CD4-positive, CD25-positive, alpha-beta regulatory T cell (primary cell): Measurements from ENCODE around the gene CD82. TPM values are rescaled to one million over a fixed set of nuclear protein-coding genes. Genes with fewer than 3 reads are reported as not detected.

Source experiments
- ATAC-seq, 2 donors: fragments of 150-1000 bp; cut with Tn5 transposase; one replicate each; pipeline ENCODE4 v1.10.0; 2021; ENCODE audit warnings: low read depth in 2 of 2, moderate number of reproducible peaks in 2 of 2, moderate library complexity in 1 of 2
- DNase-seq, 3 donors: peaks; one replicate each; pipeline versions ENCODE4 v3.0.0 to v3.0.0-alpha.2; 2012 to 2022; ENCODE audit warnings: mixed read lengths in 1 of 3
- H3K27ac ChIP-seq: one replicate; pipeline ENCODE4 v1.7.0; 2013; ENCODE audit warnings: mild to moderate bottlenecking, low read length; ENCODE audit not compliant: insufficient read depth, poor library complexity, severe bottlenecking
- H3K27me3 ChIP-seq: one replicate; pipeline ENCODE4 v1.7.0; 2013; ENCODE audit warnings: low read length; ENCODE audit not compliant: control insufficient read depth, insufficient read depth
- H3K36me3 ChIP-seq: one replicate; pipeline ENCODE4 v1.7.0; 2013; ENCODE audit warnings: mild to moderate bottlenecking, low read length, moderate library complexity; ENCODE audit not compliant: control insufficient read depth, insufficient read depth
- H3K4me1 ChIP-seq: 2 replicates; pipeline ENCODE4 v1.7.0; 2013; ENCODE audit warnings: mild to moderate bottlenecking, low read length; ENCODE audit not compliant: insufficient read depth, control insufficient read depth, poor library complexity, severe bottlenecking
- H3K4me3 ChIP-seq: one replicate; pipeline ENCODE4 v1.7.0; 2013; ENCODE audit warnings: low read depth, mild to moderate bottlenecking, low read length, moderate library complexity
- H3K9me3 ChIP-seq, 2 experiments: 1 replicate in 1 of 2; 2 replicates in 1 of 2; pipeline ENCODE4 v1.7.0; 2013; ENCODE audit warnings: low read length in 2 of 2, mild to moderate bottlenecking in 1 of 2, moderate library complexity in 1 of 2; ENCODE audit not compliant: control insufficient read depth in 2 of 2
- H3K27ac Mint-ChIP-seq, 3 donors: one replicate each; pipeline ENCODE4 v1.8.0; 2020 to 2022; ENCODE audit warnings: mild to moderate bottlenecking in 3 of 3, mixed read lengths in 3 of 3, moderate library complexity in 2 of 3
- H3K27me3 Mint-ChIP-seq: one replicate; pipeline ENCODE4 v1.8.0; 2022; ENCODE audit warnings: mild to moderate bottlenecking, mixed read lengths
- H3K36me3 Mint-ChIP-seq: one replicate; pipeline ENCODE4 v1.8.0; 2020; ENCODE audit warnings: mixed read lengths
- H3K4me1 Mint-ChIP-seq, 4 donors: one replicate each; pipeline ENCODE4 v1.8.0; 2020 to 2022; ENCODE audit warnings: mixed read lengths in 4 of 4, mild to moderate bottlenecking in 1 of 4
- H3K4me3 Mint-ChIP-seq, 4 donors: one replicate each; pipeline ENCODE4 v1.8.0; 2020 to 2022; ENCODE audit warnings: mild to moderate bottlenecking in 4 of 4, mixed read lengths in 4 of 4, moderate library complexity in 3 of 4
- H3K9me3 Mint-ChIP-seq, 7 donors: one replicate each; pipeline ENCODE4 v1.8.0; 2020 to 2022; ENCODE audit warnings: mixed read lengths in 7 of 7, mild to moderate bottlenecking in 3 of 7, moderate library complexity in 2 of 7
- polyA plus RNA-seq, 4 donors: library from polyadenylated mRNA; unstranded; fragments of 300-500 nt; fragmentation: Illumina TruSeq; gene quantifications; one replicate each; pipeline ENCODE4 v1.2.3, GENCODE V29; 2021
- total RNA-seq: library from RNA; stranded (reverse); gene quantifications from one replicate; pipeline ENCODE4 v1.2.3, GENCODE V29; 2022

The CD82 gene
- total and polyA plus RNA-seq, 5 donors from 2014 or later = 81.0 to 167 (median 132) TPM

DNA sequence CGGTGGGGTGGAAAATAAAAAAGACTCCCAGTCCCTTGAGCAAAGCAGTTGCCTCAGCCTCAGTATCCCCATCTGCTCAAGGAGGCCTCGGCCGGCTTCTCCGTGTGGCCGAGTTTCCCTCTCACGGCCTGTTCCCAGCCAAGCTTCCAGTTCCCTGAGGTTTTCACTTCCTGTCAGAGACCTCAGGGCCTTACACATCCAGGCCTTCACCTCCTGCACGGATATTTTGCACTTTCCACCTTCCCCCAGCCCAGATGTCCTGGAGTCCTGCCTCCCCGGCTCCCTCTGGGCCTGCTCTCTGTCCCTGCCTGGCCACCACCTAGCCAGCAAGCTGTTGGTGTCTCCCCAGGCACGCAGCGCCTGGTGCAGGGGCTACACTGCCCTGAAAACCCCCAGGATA, 41.1 kb upstream of the CD82 start:
- Mint-ChIP-seq H3K4me3 (no peak overlapping the region), H3K4me1 (peaks cover 0 to 4% (median under 1%) of the 10 kb centered on the region in 4 donors), H3K27ac (no peak overlapping the region), H3K27me3 (peaks cover 7% of the 10 kb centered on the region), H3K9me3 (no peaks in the 10 kb centered on the region), H3K36me3 (no peaks in the 10 kb centered on the region)
- ATAC-seq (no peak), DNase-seq (no peak)
- no peaks in the 10 kb centered on the region for H3K9me3 ChIP-seq
- H3K27me3 ChIP-seq = no peaks in the 10 kb centered on the region
- no peaks in the 10 kb centered on the region for H3K4me1 ChIP-seq
- no peaks in the 10 kb centered on the region for H3K36me3 ChIP-seq
- H3K27ac ChIP-seq = no peak overlapping the region
- H3K4me3 ChIP-seq = no peak overlapping the region

DNA sequence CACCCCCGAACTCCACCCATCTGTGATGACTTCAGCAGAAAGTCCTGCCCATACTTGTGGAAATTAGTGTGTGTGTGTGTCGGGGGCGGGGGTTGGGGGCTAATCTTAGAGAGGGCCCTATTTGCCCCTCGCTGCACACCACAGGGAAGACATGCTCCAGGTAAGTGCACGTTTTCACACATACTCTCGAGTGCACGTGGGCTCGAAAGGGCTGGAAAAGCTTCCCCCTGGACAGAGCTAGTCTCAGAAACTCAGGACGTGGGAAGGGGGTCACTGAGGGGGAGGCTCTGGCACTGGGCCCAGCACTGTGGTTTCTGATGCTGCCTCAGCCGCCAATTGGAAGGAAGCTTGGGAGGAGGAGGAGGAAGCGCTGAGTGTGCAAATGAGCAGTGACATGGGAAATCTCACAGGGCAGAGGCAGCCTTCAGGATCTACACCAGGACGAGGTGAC, 40.7 kb upstream of the CD82 start:
- Mint-ChIP-seq H3K9me3 (no peaks in the 10 kb centered on the region), H3K27ac (no peak overlapping the region), H3K4me1 (peaks cover 0 to 4% (median under 1%) of the 10 kb centered on the region in 4 donors), H3K27me3 (peaks cover 5% of the 10 kb centered on the region), H3K36me3 (no peaks in the 10 kb centered on the region), H3K4me3 (no peak overlapping the region)
- Histone ChIP-seq H3K27me3 (no peaks in the 10 kb centered on the region), H3K36me3 (no peaks in the 10 kb centered on the region), H3K27ac (no peak overlapping the region), H3K4me3 (no peak overlapping the region), H3K9me3 (no peaks in the 10 kb centered on the region), H3K4me1 (no peaks in the 10 kb centered on the region)
- ATAC-seq (no peak), DNase-seq (no peak)

DNA sequence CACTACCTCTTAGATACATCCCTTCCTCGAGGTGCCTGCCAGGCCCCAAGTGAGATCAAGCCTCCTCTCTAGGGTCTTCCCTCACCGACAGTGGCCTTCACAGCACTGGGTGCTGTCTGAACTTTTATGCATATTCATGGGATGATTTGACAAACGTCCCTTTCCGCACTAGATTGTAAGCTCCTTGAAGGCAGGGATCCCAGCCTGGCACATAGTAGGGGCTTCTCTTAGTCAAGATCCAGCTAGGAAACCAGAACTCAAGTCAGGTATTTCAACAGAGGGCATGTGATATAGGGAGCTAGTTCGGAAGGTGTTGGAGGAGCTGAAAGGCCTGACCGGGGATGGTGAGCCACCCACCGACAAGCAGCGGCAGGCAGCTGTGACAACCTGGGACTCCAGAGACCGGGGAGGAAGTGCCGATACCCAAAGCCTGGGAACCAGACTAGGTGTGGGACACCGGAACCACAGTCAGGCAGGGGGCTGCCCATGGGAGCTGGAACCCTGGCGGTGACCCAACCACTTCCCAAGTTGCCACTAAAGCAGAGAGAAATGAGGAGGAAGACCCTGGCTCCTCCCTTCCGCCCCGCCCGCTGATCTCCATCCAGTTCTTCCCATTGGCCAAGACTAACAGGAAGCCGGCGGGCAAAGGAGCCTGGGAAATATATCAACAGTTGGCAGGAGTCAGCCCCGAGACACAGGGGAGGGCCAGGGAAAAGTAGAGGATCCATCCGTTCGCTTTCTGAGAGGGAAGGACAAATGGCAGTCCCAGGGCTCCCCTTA, 39.8 kb upstream of the CD82 start:
- no peak overlapping the region for H3K4me3 ChIP-seq
- peaks cover 0 to 13% (median 4%) of the 10 kb centered on the region in 4 donors for H3K4me1 Mint-ChIP-seq
- no peak overlapping the region for H3K27ac Mint-ChIP-seq
- DNase-seq (no peak), ATAC-seq (no peak)
- no peaks in the 10 kb centered on the region for H3K36me3 ChIP-seq
- H3K27me3 ChIP-seq = no peaks in the 10 kb centered on the region
- H3K4me1 ChIP-seq = no peaks in the 10 kb centered on the region
- peaks cover 5% of the 10 kb centered on the region for H3K27me3 Mint-ChIP-seq
- no peak overlapping the region for H3K4me3 Mint-ChIP-seq
- no peaks in the 10 kb centered on the region for H3K9me3 ChIP-seq
- H3K9me3 Mint-ChIP-seq = no peaks in the 10 kb centered on the region
- H3K36me3 Mint-ChIP-seq = no peaks in the 10 kb centered on the region
- no peak overlapping the region for H3K27ac ChIP-seq

DNA sequence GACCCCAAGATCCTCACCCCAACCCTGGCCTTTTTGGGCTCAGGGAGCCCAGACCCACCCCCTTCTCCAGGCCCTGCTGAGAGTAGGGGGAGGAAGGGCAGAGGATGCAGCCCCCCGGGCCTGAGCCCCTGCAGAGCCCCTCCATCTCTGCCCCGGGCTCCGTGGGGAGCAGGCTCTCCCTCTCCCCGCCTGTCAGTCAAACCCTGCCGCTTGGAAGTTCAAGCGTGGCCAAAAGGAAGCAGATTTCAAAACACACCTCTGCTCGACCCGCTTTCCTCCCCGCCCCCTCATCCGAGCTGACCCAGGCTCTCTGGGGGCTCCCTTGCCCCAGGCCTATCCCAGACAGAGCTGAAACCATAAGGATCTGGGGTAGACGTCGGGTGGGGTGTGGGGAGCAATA, 39.0 kb upstream of the CD82 start:
- Mint-ChIP-seq H3K4me3 (no peak overlapping the region), H3K4me1 (peaks cover 0 to 16% (median 6%) of the 10 kb centered on the region in 4 donors)
- ATAC-seq = no peak

DNA sequence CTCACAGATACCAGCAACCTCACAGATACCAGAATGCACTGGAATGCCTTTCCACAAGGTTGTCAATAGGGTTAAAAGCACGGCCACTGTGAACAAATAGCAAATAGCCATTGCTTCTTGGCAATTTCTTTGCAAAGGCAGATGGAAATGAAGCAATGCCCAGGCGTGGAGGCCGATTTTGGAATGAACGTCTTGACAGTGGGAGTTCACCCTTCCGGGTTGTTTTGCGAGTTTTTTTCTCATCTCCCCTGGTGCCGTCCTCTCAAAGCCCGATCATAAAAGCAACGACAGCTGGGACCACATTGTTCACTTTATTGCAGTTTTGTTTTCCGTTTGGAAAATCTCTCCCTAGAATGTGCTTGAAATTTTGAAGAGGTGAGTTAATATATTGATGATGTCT, 38.0 kb upstream of the CD82 start:
- H3K9me3 ChIP-seq = no peaks in the 10 kb centered on the region
- H3K27ac Mint-ChIP-seq = no peak overlapping the region
- no peak for DNase-seq
- H3K27ac ChIP-seq = no peak overlapping the region
- H3K27me3 ChIP-seq = no peaks in the 10 kb centered on the region
- H3K36me3 ChIP-seq = no peaks in the 10 kb centered on the region
- H3K4me1 ChIP-seq = no peaks in the 10 kb centered on the region
- no peak overlapping the region for H3K4me3 Mint-ChIP-seq
- H3K36me3 Mint-ChIP-seq = no peaks in the 10 kb centered on the region
- H3K27me3 Mint-ChIP-seq = peaks cover 5% of the 10 kb centered on the region
- H3K9me3 Mint-ChIP-seq = no peaks in the 10 kb centered on the region
- H3K4me3 ChIP-seq = no peak overlapping the region
- H3K4me1 Mint-ChIP-seq = peaks cover 0 to 19% (median 7%) of the 10 kb centered on the region in 4 donors
- ATAC-seq = no peak

More for the DNA sequence above, 39.0 kb upstream of the CD82 start:
- Histone ChIP-seq H3K36me3 (no peaks in the 10 kb centered on the region), H3K9me3 (no peaks in the 10 kb centered on the region), H3K27ac (no peak overlapping the region), H3K4me1 (no peaks in the 10 kb centered on the region), H3K27me3 (no peaks in the 10 kb centered on the region), H3K4me3 (no peak overlapping the region)
- Mint-ChIP-seq H3K36me3 (no peaks in the 10 kb centered on the region), H3K9me3 (no peaks in the 10 kb centered on the region), H3K27me3 (peaks cover 5% of the 10 kb centered on the region), H3K27ac (no peak overlapping the region)
- no peak for DNase-seq

DNA sequence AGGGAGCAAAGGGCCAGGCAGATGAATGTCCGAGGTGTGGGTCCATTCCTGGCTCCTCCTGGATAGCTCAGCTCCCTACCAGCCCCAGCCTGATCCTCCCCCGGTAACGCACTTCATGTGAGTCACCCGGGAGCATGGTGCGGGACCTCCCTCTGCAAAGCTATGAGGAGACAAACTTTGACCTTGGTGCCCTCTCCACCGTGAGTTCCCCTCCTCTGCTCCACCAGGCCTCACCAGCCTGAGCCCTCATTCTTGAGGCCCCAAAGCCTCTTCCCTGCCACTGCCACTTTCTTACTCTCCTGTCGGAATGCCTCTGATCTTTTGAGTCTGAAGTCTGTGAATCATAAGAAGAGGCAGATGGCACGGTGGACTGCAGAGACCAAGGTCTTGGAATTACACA, 37.4 kb upstream of the CD82 start:
- H3K27ac Mint-ChIP-seq = no peak overlapping the region
- no peaks in the 10 kb centered on the region for H3K36me3 Mint-ChIP-seq
- DNase-seq (no peak), ATAC-seq (no peak)
- no peak overlapping the region for H3K4me3 ChIP-seq
- H3K4me3 Mint-ChIP-seq = no peak overlapping the region
- H3K4me1 ChIP-seq = no peaks in the 10 kb centered on the region
- H3K27me3 Mint-ChIP-seq = peaks cover 5% of the 10 kb centered on the region
- H3K36me3 ChIP-seq = no peaks in the 10 kb centered on the region
- no peaks in the 10 kb centered on the region for H3K27me3 ChIP-seq
- peaks cover 0 to 19% (median 7%) of the 10 kb centered on the region in 4 donors for H3K4me1 Mint-ChIP-seq
- H3K9me3 Mint-ChIP-seq = no peaks in the 10 kb centered on the region
- H3K9me3 ChIP-seq = no peaks in the 10 kb centered on the region
- H3K27ac ChIP-seq = no peak overlapping the region

DNA sequence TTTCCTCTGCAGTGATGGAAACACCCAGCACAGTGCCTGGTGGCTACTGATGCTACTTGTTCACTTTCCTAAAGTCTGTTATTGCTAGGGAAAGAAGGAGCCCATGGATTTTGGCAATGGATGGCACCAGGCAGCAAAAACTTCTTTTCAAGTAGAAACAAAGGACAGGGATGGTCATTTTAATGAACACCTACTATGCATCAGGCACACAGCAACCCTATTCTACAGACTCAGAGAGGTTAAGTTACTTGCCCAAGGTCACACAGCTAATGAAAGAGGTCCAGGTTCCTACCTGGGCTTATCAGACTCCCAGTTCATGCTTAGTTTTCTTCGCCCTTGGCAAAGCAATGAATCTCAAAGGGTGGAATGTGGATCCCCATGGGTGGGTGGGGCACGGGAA, 36.9 kb upstream of the CD82 start:
- no peaks in the 10 kb centered on the region for H3K27me3 ChIP-seq
- no peak overlapping the region for H3K27ac Mint-ChIP-seq

DNA sequence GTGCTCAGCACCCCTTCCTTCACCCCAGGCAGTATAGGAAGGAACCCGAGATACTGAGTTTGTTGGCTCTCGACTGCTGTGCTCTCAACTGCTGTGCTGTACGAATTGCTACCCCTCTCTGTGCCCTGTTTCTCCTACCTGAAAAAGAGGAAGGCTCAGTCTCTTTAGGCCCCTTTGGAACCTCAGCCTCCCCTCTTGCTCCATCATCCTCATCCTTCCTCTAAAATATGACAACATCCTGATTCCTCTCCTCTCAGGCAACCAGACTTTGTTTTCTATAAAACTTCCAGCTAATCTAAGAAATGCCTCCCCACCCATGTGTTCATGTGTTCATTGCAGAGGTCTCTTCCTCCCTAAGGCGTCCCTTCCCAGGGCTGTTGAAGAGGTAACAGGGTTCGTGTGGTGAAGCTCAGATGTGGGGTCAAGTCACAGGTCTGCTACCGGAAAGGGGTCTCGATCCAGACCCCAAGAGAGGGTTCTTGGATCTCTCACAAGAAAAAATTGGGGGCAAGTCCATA, 35.5 kb upstream of the CD82 start:
- Histone ChIP-seq H3K4me3 (no peak overlapping the region), H3K36me3 (no peaks in the 10 kb centered on the region), H3K27me3 (no peaks in the 10 kb centered on the region), H3K4me1 (no peaks in the 10 kb centered on the region), H3K27ac (no peak overlapping the region), H3K9me3 (no peaks in the 10 kb centered on the region)
- no peaks in the 10 kb centered on the region for H3K36me3 Mint-ChIP-seq
- DNase-seq (peak in 1 of 3 donors; percentile 7), ATAC-seq (no peak)
- no peaks in the 10 kb centered on the region for H3K9me3 Mint-ChIP-seq
- H3K27ac Mint-ChIP-seq = no peak overlapping the region
- no peak overlapping the region for H3K4me3 Mint-ChIP-seq
- peaks cover 0 to 14% (median 6%) of the 10 kb centered on the region in 4 donors for H3K4me1 Mint-ChIP-seq
- H3K27me3 Mint-ChIP-seq = no peaks in the 10 kb centered on the region

More for the DNA sequence above, 36.9 kb upstream of the CD82 start:
- Histone ChIP-seq H3K4me3 (no peak overlapping the region), H3K4me1 (no peaks in the 10 kb centered on the region), H3K9me3 (no peaks in the 10 kb centered on the region), H3K36me3 (no peaks in the 10 kb centered on the region), H3K27ac (no peak overlapping the region)
- Mint-ChIP-seq H3K4me3 (no peak overlapping the region), H3K9me3 (no peaks in the 10 kb centered on the region), H3K36me3 (no peaks in the 10 kb centered on the region), H3K4me1 (peaks cover 0 to 17% (median 7%) of the 10 kb centered on the region in 4 donors), H3K27me3 (peaks cover 2% of the 10 kb centered on the region)
- ATAC-seq (no peak), DNase-seq (no peak)
